GM12864 (cell line): ENCODE data around the gene NOL4.
"Not testable (repeated sequence)": the region's sequence is repeated elsewhere in the genome, so short reads cannot be mapped to it uniquely, and the experiment has no call there.

ENCODE experiments used
- DNase-seq: peaks from one replicate; pipeline ENCODE4 v3.0.0-alpha.2; 2011; ENCODE audit warnings: low read depth
- H3K4me3 ChIP-seq: 2 replicates; pipeline ENCODE4 v1.5.1; 2011; ENCODE audit warnings: mild to moderate bottlenecking, low read depth, low read length, control low read depth
- CTCF ChIP-seq: IDR thresholded peaks from 2 replicates; pipeline ENCODE4 v1.5.1; 2011; ENCODE audit warnings: low read depth, mild to moderate bottlenecking, moderate library complexity, low read length, control low read depth, inconsistent platforms; ENCODE audit errors: missing control alignments

NOL4 gene

GRCh38 chr18:34242739-34243138, 18.0 kb upstream of the NOL4 start:
- no peak for DNase-seq
- no peak overlapping the region for H3K4me3 ChIP-seq
- no peak for TF ChIP-seq CTCF

- H3K4me3 ChIP-seq, DNase-seq: not testable (repeated sequence)
Measured at GRCh38 chr18:34233781-34234388, 9.2 kb upstream of the NOL4 start.

- H3K4me3 ChIP-seq, result no peak overlapping the region
- no peak for TF ChIP-seq CTCF
- DNase-seq, result no peak
Measured at GRCh38 chr18:34225218-34225553, 473 bp upstream of the NOL4 start.

- H3K4me3 ChIP-seq, result no peak overlapping the region
- no peak for DNase-seq
Measured at GRCh38 chr18:34223893-34224422, 755 bp downstream of the NOL4 start.

GRCh38 chr18:34223164-34223892, 1.4 kb downstream of the NOL4 start:
- DNase-seq, result no peak
- TF ChIP-seq CTCF, result no peak
- no peak overlapping the region for H3K4me3 ChIP-seq

More at GRCh38 chr18:34223893-34224422, 755 bp downstream of the NOL4 start:
- no peak for TF ChIP-seq CTCF

- no peak for TF ChIP-seq CTCF
- no peak for DNase-seq
- H3K4me3 ChIP-seq, result no peak overlapping the region
Measured at GRCh38 chr18:34222307-34223163, 2.2 kb downstream of the NOL4 start.

GRCh38 chr18:34221971-34222306, 2.8 kb downstream of the NOL4 start:
- no peak overlapping the region for H3K4me3 ChIP-seq
- no peak for DNase-seq

More at GRCh38 chr18:34221971-34222306, 2.8 kb downstream of the NOL4 start:
- TF ChIP-seq CTCF, result no peak
